RWPE2 (cell line): Measurements from ENCODE around the gene EXOSC10.
"Not testable (repeated sequence)": the region's sequence is repeated elsewhere in the genome, so short reads cannot be mapped to it uniquely, and the experiment has no call there.

ENCODE experiments used
- ATAC-seq: fragments of 200-7000 bp; cut with Tn5 transposase; 3 replicates; pipeline ENCODE4 v1.9.1; 2021; ENCODE audit warnings: low read depth
- DNase-seq: peaks from one replicate; pipeline ENCODE4 v3.0.0-alpha.2; 2020; ENCODE audit warnings: low spot score
- H3K27ac ChIP-seq: fragments of 450-650 bp; 2 replicates; pipeline ENCODE4 v1.5.1; 2017; ENCODE audit warnings: mild to moderate bottlenecking; ENCODE audit not compliant: poor library complexity, severe bottlenecking
- H3K27me3 ChIP-seq: fragments of 250-450 bp; sonication (Bioruptor Pico); 2 replicates; pipeline ENCODE4 v1.5.1; 2021; ENCODE audit warnings: mild to moderate bottlenecking, moderate library complexity; ENCODE audit not compliant: insufficient read depth, poor library complexity, severe bottlenecking
- H3K36me3 ChIP-seq: fragments of 250-450 bp; sonication (Bioruptor Pico); 2 replicates; pipeline ENCODE4 v1.5.1; 2020; ENCODE audit warnings: low read depth, mild to moderate bottlenecking, moderate library complexity
- H3K4me1 ChIP-seq: fragments of 250-450 bp; sonication (Bioruptor Pico); 2 replicates; pipeline ENCODE4 v1.5.1; 2021; ENCODE audit warnings: mild to moderate bottlenecking, moderate library complexity; ENCODE audit not compliant: insufficient read depth, poor library complexity, severe bottlenecking
- H3K4me3 ChIP-seq: fragments of 250-450 bp; sonication (Bioruptor Pico); 2 replicates; pipeline ENCODE4 v1.5.1; 2021; ENCODE audit warnings: mild to moderate bottlenecking, moderate library complexity; ENCODE audit not compliant: severe bottlenecking
- H3K9me3 ChIP-seq: fragments of 250-450 bp; sonication (Bioruptor Pico); 2 replicates; pipeline ENCODE4 v1.5.1; 2021; ENCODE audit warnings: mild to moderate bottlenecking, moderate library complexity; ENCODE audit not compliant: severe bottlenecking
- TF ChIP-seq, protein P1 (sequence below): fragments of 450-650 bp; IDR thresholded peaks from one replicate; pipeline ENCODE4 v1.5.1; 2017; ENCODE audit warnings: mild to moderate bottlenecking, moderate library complexity; ENCODE audit not compliant: poor library complexity, severe bottlenecking

EXOSC10 gene

DNA sequence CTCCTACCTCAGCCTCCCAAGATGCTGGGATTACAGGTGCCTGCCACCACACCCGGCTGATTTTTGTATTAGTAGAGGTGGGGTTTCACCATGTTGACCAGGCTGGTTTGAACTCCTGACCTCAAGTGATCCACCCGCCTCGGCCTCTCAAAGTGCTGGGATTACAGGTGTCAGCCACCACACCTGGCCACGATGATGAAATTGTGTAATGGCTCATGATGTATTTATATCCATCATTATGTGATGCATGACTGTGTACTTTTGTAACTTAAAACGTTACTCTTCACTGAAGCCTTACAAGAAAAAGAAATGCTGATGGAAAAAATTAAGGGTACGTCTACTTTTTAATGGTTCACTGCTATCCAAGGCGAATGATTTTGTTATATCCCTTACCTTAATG is 79.7 kb downstream of the EXOSC10 start:
- H3K9me3 ChIP-seq = no peaks in the 10 kb centered on the region
- no peak for ATAC-seq
- TF ChIP-seq, protein P1, sequence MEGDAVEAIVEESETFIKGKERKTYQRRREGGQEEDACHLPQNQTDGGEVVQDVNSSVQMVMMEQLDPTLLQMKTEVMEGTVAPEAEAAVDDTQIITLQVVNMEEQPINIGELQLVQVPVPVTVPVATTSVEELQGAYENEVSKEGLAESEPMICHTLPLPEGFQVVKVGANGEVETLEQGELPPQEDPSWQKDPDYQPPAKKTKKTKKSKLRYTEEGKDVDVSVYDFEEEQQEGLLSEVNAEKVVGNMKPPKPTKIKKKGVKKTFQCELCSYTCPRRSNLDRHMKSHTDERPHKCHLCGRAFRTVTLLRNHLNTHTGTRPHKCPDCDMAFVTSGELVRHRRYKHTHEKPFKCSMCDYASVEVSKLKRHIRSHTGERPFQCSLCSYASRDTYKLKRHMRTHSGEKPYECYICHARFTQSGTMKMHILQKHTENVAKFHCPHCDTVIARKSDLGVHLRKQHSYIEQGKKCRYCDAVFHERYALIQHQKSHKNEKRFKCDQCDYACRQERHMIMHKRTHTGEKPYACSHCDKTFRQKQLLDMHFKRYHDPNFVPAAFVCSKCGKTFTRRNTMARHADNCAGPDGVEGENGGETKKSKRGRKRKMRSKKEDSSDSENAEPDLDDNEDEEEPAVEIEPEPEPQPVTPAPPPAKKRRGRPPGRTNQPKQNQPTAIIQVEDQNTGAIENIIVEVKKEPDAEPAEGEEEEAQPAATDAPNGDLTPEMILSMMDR = no peak
- no peaks in the 10 kb centered on the region for H3K27me3 ChIP-seq
- no peak overlapping the region for H3K4me3 ChIP-seq
- H3K27ac ChIP-seq = no peak overlapping the region
- DNase-seq = no peak
- H3K4me1 ChIP-seq = peaks cover under 1% of the 10 kb centered on the region
- peaks cover 99% of the 10 kb centered on the region for H3K36me3 ChIP-seq

DNA sequence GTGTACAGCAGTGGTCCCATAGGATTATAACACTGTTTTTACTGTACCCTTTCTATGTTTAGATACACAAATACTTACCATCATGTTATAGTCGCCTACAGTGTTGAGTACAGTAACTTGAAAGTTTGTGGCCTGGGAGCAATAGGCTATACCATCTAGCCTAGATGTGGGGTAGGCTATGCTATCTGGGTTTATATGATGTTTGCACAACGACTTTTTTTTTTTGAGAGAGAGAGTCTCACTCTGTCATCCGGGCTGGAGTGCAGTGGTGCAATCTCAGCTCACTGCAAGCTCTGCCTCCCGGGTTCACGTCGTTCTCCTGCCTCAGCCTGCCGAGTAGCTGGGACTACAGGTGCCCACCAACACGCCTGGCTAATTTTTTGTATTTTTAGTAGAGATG is 80.3 kb downstream of the EXOSC10 start:
- not testable (repeated sequence) for H3K9me3 ChIP-seq, DNase-seq, H3K27ac ChIP-seq, H3K4me1 ChIP-seq, ATAC-seq, H3K4me3 ChIP-seq, H3K27me3 ChIP-seq
- H3K36me3 ChIP-seq = peaks cover 99% of the 10 kb centered on the region
